ENCODE results near the gene P2RX6. TPM values are rescaled to one million over a fixed set of nuclear protein-coding genes. Genes with fewer than 3 reads are reported as not detected.
A peak's percentile ranks its signal among the peaks of the same experiment; 100 is the strongest.
"Not testable (repeated sequence)": the region's sequence is repeated elsewhere in the genome, so short reads cannot be mapped to it uniquely, and the experiment has no call there.

P2RX6 gene
- total and polyA plus RNA-seq, 9 donors: 15.3 to 29.6 (median 22.6) TPM

DNA sequence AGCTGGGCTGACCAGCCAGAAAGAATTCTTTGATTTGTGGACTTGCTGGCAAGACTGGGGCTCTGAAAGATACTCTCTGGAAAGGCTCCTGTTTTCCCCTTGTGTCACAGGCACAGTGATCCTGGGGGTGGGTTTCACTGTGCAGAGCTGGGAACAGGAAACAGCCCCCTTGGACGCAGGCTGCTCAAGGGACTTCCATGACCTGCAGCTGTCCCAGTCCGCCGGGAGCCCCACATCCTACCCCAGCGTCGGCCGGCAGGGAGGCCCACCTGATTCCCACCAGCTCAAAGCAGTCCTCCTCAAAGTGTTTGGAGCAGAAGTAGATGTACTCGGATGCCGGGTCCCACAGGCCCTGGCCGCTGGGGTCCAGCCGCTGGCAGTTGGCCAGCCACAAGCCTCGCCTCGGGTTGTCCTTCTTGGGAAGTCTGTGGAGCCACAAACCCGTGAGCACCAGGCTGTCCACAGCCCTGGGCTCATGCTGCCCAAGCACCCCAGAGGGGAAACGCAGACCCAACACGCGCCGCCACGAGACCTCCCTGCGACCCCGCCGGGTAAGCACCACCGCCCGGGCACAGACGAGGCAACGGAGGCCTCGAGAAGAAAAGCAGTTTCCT, 13.9 kb upstream of the P2RX6 start:
- Histone ChIP-seq H3K9me3 (replicated peaks; ENCODE audit: control insufficient read depth, low read depth, low read length) (no peaks in the 10 kb centered on the region), H3K36me3 (ENCODE audit: control insufficient read depth, insufficient read depth, low read length) (peaks cover 48% of the 10 kb centered on the region), H3K4me1 (ENCODE audit: control insufficient read depth, insufficient read depth, low read length) (peaks cover 28% of the 10 kb centered on the region), H3K4me3 (ENCODE audit: low read length) (peak overlapping the region; percentile 68), H3K27me3 (ENCODE audit: control insufficient read depth, insufficient read depth, low read length) (no peaks in the 10 kb centered on the region), H3K27ac (ENCODE audit: low read length) (peak overlapping the region; percentile 100)
- peak; percentile 38 for DNase-seq
- WGBS (ENCODE audit: insufficient coverage): 2% methylated on average over 26 of the region's 26 CpGs

DNA sequence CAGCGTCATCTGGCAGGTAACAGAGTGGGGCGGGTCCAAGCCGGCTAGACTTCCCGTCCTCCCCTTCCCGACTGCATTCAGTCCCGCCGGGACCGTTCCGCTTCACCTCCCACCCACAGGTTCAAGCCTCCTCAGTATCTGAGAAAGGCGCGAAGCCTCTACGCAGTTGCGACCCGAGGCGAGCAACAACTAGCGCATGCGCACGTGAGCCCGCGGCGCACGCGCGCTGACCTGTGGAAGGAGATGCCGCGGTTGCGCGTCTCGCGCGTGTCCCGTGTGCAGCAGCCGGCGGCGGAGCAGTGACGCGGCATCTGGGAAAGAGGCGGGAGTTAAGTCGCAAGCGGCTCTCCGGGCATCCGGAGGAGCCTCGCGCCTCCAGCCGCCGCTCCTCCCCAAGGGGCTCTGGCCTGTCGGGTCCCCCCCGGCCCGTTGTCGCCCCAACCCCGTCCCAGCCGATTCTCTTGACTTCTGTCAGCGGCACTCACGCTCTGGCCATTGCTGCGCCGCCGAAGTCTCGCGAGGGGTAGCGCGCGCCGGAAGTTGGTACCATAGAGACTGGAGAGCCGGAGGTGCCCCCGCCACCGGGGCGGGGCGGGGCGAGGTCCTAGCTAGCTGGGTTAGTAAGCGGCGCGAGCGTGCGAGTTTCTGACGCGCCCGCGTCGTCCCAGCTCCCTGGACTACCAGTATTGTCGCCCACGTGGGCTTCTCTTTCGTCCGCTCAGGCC, 13.2 kb upstream of the P2RX6 start, which contains the start of gene THAP7:
TSS of gene THAP7 (minus strand) at position 518 of the 725 bp plus-strand sequence. CDS start at position 311, 207 bp downstream.
- H3K9me3 ChIP-seq (replicated peaks; ENCODE audit: control insufficient read depth, low read depth, low read length): no peaks in the 10 kb centered on the region
- peak; percentile 98 for DNase-seq
- peaks cover 42% of the 10 kb centered on the region for H3K36me3 ChIP-seq (ENCODE audit: control insufficient read depth, insufficient read depth, low read length)
- WGBS (ENCODE audit: insufficient coverage): under 1% methylated on average over 81 of the region's 83 CpGs
- H3K27me3 ChIP-seq (ENCODE audit: control insufficient read depth, insufficient read depth, low read length): no peaks in the 10 kb centered on the region
- peaks cover 28% of the 10 kb centered on the region for H3K4me1 ChIP-seq (ENCODE audit: control insufficient read depth, insufficient read depth, low read length)
- H3K4me3 ChIP-seq (ENCODE audit: low read length): peak within 1 kb of the TSS; percentile 68
- peak within 1 kb of the TSS; percentile 100 for H3K27ac ChIP-seq (ENCODE audit: low read length)

DNA sequence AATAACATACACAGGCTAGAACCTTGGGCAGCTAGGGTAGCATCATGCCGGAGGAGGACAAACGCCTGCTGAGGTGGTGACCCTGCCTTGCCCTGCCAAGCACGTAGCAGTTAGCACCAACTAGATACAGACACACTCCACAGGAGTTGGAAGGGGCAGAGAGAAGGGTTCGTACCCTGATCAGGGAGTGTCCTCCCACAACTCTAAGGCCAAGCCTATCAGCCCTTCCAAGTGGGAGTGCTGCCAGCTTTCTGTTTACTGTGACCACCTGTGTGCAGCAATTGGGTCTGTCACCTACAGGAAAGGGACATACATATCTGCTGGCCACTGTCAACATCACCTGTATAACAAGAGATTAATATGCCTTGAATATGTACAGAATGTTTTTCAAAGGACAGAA, 11.2 kb upstream of the P2RX6 start:
- no peak for DNase-seq
- Histone ChIP-seq H3K9me3 (replicated peaks; ENCODE audit: control insufficient read depth, low read depth, low read length) (no peaks in the 10 kb centered on the region), H3K4me3 (ENCODE audit: low read length) (no peak overlapping the region)

DNA sequence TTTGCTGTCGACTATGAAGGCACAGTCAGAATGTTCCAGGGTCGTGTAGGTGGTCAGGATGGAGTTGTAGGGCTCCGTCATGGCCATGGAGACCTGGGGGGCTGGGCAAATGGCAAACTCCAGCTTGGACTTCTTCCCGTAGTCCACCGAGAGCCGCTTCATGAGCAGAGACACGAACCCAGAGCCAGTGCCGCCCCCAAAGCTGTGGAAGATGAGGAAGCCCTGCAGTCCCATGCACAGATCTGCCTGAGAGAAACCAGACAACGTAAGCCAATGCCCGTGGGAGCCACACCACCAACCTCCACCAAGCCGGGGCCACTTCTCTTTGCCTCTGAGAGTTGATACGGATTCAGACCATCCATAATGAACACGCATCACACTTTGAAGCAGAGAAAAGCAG, 5.8 kb upstream of the P2RX6 start:
- H3K4me1 ChIP-seq (ENCODE audit: control insufficient read depth, insufficient read depth, low read length): peaks cover 13% of the 10 kb centered on the region
- WGBS (ENCODE audit: insufficient coverage): 78% methylated on average over 10 of the region's 13 CpGs
- H3K36me3 ChIP-seq (ENCODE audit: control insufficient read depth, insufficient read depth, low read length); H3K27ac ChIP-seq (ENCODE audit: low read length); DNase-seq; H3K9me3 ChIP-seq (replicated peaks; ENCODE audit: control insufficient read depth, low read depth, low read length); H3K4me3 ChIP-seq (ENCODE audit: low read length); H3K27me3 ChIP-seq (ENCODE audit: control insufficient read depth, insufficient read depth, low read length): not testable (repeated sequence)

More for the DNA sequence above, 11.2 kb upstream of the P2RX6 start:
- H3K4me1 ChIP-seq (ENCODE audit: control insufficient read depth, insufficient read depth, low read length): peaks cover 28% of the 10 kb centered on the region
- no peaks in the 10 kb centered on the region for H3K27me3 ChIP-seq (ENCODE audit: control insufficient read depth, insufficient read depth, low read length)
- 100% methylated on average over 1 of the region's 4 CpGs for WGBS (ENCODE audit: insufficient coverage)
- H3K36me3 ChIP-seq (ENCODE audit: control insufficient read depth, insufficient read depth, low read length): peaks cover 25% of the 10 kb centered on the region
- no peak overlapping the region for H3K27ac ChIP-seq (ENCODE audit: low read length)

DNA sequence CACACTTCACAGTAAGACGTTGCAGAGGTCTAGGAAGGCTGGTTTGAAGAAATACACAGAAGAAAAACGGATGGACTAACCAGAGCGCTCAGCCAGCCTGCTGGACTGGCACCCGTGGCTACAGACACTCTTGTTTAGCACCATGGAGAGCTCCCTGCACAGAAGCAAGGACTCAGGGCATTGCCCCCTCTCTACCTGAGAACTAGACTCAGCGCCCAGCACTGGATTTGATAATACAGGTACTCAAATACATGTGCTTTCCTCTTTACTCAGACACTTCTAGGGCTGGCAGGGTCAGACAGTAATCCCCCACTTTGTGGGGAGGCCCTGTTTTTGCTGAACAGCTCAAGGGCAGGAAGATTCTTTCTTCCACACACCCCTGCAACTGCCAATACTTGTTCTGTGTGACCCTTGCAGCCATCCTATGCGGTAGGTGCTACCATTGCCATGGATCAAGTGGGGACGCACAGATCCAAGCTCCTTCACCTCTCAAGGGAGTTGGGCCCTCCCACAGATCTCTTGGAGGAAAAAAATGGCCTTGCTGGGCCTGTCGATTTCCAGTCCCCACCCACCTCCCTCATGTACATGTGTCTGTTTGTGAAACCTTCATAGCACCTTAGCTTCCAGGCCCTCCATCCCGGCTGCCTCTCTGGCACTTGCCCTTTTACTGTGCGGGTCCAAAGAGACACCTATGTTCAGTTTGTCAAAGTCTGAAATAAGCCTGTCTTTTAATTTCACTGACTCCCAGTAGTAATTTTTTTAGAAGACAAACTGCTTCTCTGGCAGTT, 5.1 kb upstream of the P2RX6 start:
- WGBS (ENCODE audit: insufficient coverage): 59% methylated on average over 9 of the region's 10 CpGs

DNA sequence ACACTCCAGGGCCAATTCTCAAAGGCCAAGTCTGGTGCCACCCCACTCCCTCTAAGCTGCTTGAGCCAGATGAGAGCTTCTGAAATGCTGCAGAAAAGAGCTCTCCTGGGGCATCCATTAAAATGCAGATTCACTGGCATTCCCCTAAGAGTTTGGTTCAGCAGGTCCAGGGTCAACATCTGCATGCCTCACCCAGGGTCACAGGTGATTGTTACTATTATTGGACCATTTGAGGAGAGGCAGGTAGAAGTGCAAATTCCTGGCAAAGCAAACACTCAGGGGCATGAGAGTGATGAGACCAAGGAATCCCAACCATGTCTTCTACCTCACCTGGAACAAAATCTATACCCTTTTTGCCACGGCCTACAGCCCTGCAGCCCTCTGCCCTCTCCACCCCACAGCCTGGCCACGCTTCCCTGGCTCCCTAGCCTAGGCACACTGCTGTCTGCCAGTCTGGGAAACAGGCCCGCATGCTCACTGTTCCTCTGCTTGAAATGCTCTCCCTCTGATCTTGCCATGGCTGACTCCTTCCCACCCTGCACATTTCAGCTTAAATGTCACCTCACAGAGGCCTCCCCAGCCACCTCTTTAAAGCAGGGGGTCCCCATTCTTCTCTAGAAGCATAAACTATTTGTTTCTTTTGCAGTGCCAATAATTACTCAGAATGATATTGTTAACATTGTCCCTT, 4.4 kb upstream of the P2RX6 start:
- Histone ChIP-seq H3K9me3 (replicated peaks; ENCODE audit: control insufficient read depth, low read depth, low read length) (no peaks in the 10 kb centered on the region), H3K27me3 (ENCODE audit: control insufficient read depth, insufficient read depth, low read length) (no peaks in the 10 kb centered on the region), H3K4me1 (ENCODE audit: control insufficient read depth, insufficient read depth, low read length) (peaks cover 26% of the 10 kb centered on the region), H3K27ac (ENCODE audit: low read length) (no peak overlapping the region), H3K36me3 (ENCODE audit: control insufficient read depth, insufficient read depth, low read length) (peaks cover 5% of the 10 kb centered on the region), H3K4me3 (ENCODE audit: low read length) (no peak overlapping the region)
- DNase-seq: no peak
- 80% methylated on average over 3 of the region's 3 CpGs for WGBS (ENCODE audit: insufficient coverage)

More for the DNA sequence above, 5.1 kb upstream of the P2RX6 start:
- no peaks in the 10 kb centered on the region for H3K27me3 ChIP-seq (ENCODE audit: control insufficient read depth, insufficient read depth, low read length)
- peaks cover 5% of the 10 kb centered on the region for H3K36me3 ChIP-seq (ENCODE audit: control insufficient read depth, insufficient read depth, low read length)
- H3K27ac ChIP-seq (ENCODE audit: low read length): no peak overlapping the region
- peak; percentile 64 for DNase-seq
- H3K4me1 ChIP-seq (ENCODE audit: control insufficient read depth, insufficient read depth, low read length): peaks cover 19% of the 10 kb centered on the region
- H3K9me3 ChIP-seq (replicated peaks; ENCODE audit: control insufficient read depth, low read depth, low read length): no peaks in the 10 kb centered on the region
- no peak overlapping the region for H3K4me3 ChIP-seq (ENCODE audit: low read length)

DNA sequence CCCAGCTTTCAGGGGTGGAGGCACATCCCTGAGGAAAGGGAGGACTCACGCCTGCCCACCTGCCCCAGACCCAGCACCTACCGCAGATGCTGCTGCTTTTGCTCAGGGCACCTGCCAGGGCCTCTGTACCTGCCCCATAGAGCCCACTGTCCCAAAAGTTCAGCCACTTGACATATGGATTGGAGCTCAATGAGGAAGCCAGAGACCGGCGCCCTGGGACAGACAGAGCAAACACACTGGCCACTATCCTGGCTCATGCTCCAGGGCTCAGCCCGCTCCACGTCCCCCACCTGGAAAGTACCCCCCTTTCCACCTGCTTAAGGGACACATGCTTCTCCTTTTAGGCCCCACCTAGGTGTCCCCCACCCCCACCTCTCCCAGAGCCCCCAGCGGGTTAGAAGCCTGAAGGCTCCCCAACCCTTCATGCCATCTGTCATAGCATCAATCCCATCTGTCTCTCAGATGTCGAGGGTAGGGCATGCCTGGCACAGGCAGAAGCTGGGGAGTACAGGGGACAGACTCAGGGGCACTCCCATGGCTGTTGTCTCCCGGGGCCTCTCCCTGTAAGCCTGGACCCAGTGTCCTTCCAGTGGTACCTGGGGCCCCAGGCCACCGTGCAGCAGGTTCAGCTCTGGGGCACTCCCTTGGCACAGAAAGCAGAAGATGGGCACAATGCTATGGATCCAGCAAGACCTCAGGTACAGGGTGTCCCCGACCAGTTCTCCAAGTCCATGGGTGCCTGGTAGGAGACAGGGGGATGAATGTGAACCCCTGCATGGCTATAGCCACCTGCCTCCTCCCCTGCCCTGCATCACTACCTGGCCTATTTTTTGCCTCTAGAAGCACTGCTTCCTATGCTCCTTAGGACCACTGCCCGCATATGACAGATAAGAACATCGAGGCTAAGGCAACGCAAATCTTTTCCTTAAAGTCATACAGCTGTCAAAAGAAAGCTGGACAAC, 2.2 kb upstream of the P2RX6 start:
- peaks cover 12% of the 10 kb centered on the region for H3K36me3 ChIP-seq (ENCODE audit: control insufficient read depth, insufficient read depth, low read length)
- peaks cover 38% of the 10 kb centered on the region for H3K4me1 ChIP-seq (ENCODE audit: control insufficient read depth, insufficient read depth, low read length)
- H3K27me3 ChIP-seq (ENCODE audit: control insufficient read depth, insufficient read depth, low read length): no peaks in the 10 kb centered on the region
- DNase-seq: no peak
- H3K27ac ChIP-seq (ENCODE audit: low read length): no peak overlapping the region
- no peaks in the 10 kb centered on the region for H3K9me3 ChIP-seq (replicated peaks; ENCODE audit: control insufficient read depth, low read depth, low read length)
- H3K4me3 ChIP-seq (ENCODE audit: low read length): no peak overlapping the region
- 74% methylated on average over 10 of the region's 14 CpGs for WGBS (ENCODE audit: insufficient coverage)

DNA sequence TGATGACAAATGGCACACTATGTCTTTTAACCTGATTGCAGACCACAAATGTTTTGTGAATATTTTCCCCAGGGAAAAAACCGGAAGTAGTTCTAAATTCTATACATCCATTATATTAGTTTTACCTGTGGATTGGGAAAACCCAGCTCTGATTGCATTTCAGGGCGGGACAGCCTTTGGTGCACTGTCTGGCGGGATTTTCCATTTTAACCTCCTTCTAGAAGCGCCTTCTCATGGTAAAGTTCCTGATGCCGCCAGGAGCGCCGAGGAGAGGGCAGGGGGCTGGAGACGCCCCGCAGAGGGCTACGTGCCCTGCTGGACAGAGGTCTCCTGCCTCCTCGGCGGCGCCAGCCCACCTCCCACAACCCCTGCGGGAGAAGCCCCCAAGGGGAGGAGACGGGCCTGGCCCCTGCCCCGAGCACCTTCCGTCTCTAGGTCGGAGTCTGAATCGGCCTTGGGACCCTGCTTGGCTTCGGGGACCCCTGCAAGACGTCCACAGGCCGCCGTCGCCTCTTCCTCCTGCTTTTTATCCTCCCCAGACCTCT, 1.2 kb upstream of the P2RX6 start:
- Histone ChIP-seq H3K4me3 (ENCODE audit: low read length) (peak overlapping the region; percentile 37), H3K27me3 (ENCODE audit: control insufficient read depth, insufficient read depth, low read length) (no peaks in the 10 kb centered on the region), H3K9me3 (replicated peaks; ENCODE audit: control insufficient read depth, low read depth, low read length) (no peaks in the 10 kb centered on the region), H3K36me3 (ENCODE audit: control insufficient read depth, insufficient read depth, low read length) (peaks cover 9% of the 10 kb centered on the region), H3K4me1 (ENCODE audit: control insufficient read depth, insufficient read depth, low read length) (peaks cover 38% of the 10 kb centered on the region), H3K27ac (ENCODE audit: low read length) (peak overlapping the region; percentile 48)
- WGBS (ENCODE audit: insufficient coverage): 8% methylated on average over 21 of the region's 24 CpGs
- no peak for DNase-seq

DNA sequence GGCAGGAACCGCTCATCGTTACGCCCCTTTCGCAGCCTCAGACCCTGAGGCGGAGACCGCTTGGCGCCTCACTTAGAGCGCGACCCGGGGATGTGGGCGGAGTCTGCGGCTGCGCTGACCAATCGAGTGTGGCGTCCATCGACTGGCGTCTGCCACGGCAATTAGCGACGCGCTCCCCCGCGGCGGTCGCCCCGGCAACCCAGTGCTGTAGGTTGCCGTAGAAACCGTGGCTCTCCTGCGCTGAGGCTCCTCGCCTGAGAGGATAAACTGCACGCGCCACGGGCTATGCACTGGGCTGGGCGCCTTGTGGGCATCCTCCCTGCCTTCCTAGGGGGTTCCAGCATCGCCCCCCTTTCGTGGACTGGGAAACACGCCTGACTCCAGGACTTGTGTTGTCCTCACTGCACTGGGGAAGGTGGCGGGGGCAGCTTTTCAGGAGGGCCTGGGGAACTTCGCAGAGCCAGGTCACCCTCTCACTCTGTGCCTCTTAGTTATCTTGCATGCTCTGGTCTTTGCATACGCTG, 701 bp upstream of the P2RX6 start:
- under 1% methylated on average over 38 of the region's 40 CpGs for WGBS (ENCODE audit: insufficient coverage)
- peak overlapping the region; percentile 37 for H3K4me3 ChIP-seq (ENCODE audit: low read length)
- peaks cover 7% of the 10 kb centered on the region for H3K36me3 ChIP-seq (ENCODE audit: control insufficient read depth, insufficient read depth, low read length)
- H3K9me3 ChIP-seq (replicated peaks; ENCODE audit: control insufficient read depth, low read depth, low read length): no peaks in the 10 kb centered on the region
- H3K27me3 ChIP-seq (ENCODE audit: control insufficient read depth, insufficient read depth, low read length): no peaks in the 10 kb centered on the region
- H3K4me1 ChIP-seq (ENCODE audit: control insufficient read depth, insufficient read depth, low read length): peaks cover 38% of the 10 kb centered on the region
- DNase-seq: peak; percentile 94
- peak overlapping the region; percentile 66 for H3K27ac ChIP-seq (ENCODE audit: low read length)
